GM12865 (cell line): Measurements from ENCODE around the gene DIO2.

Source experiments
- DNase-seq: peaks from one replicate; pipeline ENCODE4 v3.0.0; 2010; ENCODE audit warnings: low read depth
- H3K4me3 ChIP-seq: 2 replicates; pipeline ENCODE4 v1.5.1; 2011; ENCODE audit warnings: mild to moderate bottlenecking, low read depth, low read length, control low read depth
- CTCF ChIP-seq: IDR thresholded peaks from 2 replicates; pipeline ENCODE4 v1.5.1; 2011; ENCODE audit warnings: low read length, control low read depth, low read depth, inconsistent platforms; ENCODE audit not compliant: insufficient read depth; ENCODE audit errors: missing control alignments

The DIO2 gene

DNA sequence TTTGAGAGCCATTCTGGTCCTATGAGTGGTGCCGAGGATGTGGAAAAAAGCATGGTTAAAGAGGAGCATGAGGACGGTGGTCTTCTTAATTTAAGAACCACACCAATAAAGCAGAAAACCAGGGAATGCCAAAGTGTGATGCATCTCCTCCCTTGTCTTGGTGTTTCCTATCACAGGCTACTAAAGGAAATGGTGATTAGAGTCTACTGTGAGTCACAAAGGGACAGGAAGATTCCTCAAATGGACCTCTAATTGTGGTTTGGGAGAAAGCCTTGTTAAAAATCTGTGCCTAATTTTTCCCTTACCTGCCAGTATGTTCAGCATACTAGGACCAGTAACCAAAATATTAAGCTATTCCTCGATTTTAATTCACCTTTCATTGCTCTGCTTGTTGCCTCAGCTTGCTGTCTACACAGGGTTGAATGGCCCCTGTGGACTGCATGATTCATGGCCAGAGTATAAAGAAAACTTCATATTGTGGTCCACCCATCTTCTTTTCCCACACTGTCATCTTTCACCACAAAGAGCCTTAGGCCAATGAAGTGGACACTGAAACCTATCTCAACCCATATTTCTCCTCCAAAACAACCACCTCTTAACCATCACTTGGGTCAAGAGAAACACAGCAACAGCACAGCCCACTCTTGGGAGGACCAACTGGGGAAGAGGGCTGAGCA lies 38.8 kb downstream of the DIO2 start:
- no peak for DNase-seq
- no peak overlapping the region for H3K4me3 ChIP-seq
- TF ChIP-seq CTCF, result no peak

DNA sequence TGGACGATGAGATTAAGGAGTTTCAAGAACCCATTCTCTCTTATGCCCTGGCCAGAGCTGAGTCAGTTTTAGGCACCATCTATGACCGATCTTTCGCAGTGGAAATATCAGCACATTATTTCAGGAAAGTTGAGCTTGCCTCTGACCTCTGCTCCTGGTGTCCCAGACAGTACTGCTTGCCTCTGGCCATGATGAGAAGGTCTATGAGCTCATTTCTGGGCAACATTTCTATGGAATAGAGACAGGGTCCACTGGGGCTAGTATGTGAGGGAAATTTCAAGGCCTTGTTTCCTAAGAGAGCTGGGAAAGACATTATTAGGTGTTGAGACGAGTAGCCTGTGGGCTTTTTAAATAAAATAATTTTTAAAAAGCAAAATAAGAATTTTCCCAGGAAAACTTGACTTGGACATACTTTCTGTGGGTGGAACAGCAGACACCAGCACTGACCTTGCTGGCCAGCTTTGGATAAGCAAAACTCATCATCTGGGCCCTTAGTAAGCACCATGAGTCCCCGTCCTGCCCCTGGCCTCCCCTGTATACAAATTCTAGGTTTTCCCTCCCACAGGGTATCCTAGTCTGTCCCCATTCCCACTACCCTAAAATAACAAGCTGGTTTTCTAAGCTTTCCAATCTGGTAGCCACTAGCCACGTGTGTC lies 43.4 kb downstream of the DIO2 start:
- TF ChIP-seq CTCF, result no peak
- DNase-seq, result no peak

DNA sequence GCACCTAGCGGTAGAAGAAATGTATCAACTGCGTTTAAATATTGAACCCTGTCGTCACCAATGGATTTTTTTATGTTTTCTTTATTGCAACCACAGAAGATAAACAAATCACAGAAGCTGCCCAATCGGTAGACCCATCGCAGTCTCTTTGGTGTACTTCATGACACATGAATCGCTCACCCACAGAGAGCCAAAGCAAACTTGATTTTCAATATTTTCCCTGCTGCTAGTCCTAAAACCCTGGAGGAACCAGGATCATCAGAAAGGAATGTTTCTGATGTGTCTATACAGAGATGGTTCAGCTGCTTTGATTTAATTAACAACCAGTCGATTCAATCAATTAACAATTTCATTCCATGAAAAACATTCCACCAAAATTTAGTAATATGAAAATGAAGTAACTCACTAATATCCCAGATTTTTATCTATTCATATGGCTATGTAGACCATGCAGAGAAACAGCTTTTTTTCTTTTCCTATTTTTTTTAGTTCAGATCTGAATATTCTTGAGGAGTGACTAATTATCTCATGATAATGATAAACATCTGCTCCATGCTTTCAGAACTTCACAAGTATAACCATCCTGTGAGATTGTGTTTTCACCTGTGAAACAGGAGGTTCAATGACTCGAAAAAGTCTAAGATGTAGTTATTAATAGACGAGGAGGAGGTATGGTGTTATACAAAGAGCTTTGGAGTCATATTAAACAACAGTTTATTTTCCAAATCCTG lies 46.1 kb downstream of the DIO2 start:
- no peak overlapping the region for H3K4me3 ChIP-seq
- DNase-seq, result no peak
- TF ChIP-seq CTCF, result no peak

More for the DNA sequence above, 43.4 kb downstream of the DIO2 start:
- H3K4me3 ChIP-seq, result no peak overlapping the region

DNA sequence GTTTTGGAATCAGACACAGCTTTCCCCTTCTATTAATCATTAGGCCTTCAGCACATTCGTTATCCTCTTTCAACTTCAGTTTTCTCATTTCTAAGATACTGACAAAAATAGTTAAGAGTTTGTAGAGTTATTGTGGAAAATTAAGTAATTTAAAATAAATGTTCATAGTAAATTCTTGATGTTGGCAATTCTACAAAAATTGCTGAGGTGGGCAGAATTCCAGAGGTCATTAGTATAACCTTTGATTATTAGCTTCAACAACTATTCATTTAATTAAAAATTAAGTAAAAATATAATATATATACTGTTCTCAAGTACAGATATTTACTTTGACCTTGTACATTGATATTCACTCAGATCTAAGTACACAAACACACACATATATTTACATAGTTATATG lies 58.5 kb downstream of the DIO2 start:
- DNase-seq, result no peak
- no peak overlapping the region for H3K4me3 ChIP-seq
- no peak for TF ChIP-seq CTCF

DNA sequence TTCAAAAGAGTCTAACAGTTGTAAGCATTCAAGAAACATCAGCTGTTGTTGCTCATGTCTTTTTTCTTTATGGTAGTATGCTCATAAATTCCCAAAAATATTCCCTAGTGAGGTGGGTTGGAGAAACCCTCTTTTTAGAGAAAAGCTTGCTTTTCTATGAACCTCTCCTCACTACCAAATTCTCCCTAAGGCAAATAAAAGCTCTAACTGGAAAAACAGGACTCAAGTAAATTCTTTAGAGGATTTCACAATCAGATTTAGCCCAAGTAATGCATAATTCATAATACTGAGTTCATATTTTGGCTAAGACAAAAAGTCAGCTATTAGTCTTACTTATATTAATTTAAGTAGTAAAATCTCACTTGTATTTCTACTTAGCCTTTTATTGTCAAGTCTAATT lies 59.1 kb downstream of the DIO2 start:
- no peak overlapping the region for H3K4me3 ChIP-seq
- TF ChIP-seq CTCF, result no peak
- no peak for DNase-seq

- no peak for DNase-seq
- H3K4me3 ChIP-seq, result no peak overlapping the region
- TF ChIP-seq CTCF, result no peak
Observed at GRCh38 chr14:80150301-80150700, 61.0 kb downstream of the DIO2 start.
